GM12878 (cell line): ENCODE results near the gene CDC45. TPM values are rescaled to one million over a fixed set of nuclear protein-coding genes. Genes with fewer than 3 reads are reported as not detected.

ENCODE experiments used
- ATAC-seq: fragments of 200-7000 bp; cut with Tn5 transposase; 3 replicates; pipeline ENCODE4 v1.9.1; 2020; ENCODE audit warnings: mild to moderate bottlenecking, moderate library complexity
- BruUV-seq: library from RNA; stranded (reverse); fragments of 400-500 nt; replicated peaks from 2 replicates; lab custom pipeline; 2021; lab: Mats Ljungman, UMichigan
- CTCF ChIA-PET: fragments of 300-600 bp; sonication (Branson Sonifier 250); formaldehyde crosslinking; extraction: SDS; loops from one replicate; lab custom pipeline; 2021; ENCODE audit warnings: inconsistent platforms; lab: Yijun Ruan, JAX
- POLR2A ChIA-PET: fragments of 350-600 bp; formaldehyde crosslinking; extraction: SDS; loops from one replicate; lab custom pipeline; 2021; ENCODE audit warnings: inconsistent platforms; lab: Charles Lee
- RAD21 ChIA-PET: fragments of 300-600 bp; sonication (Branson Sonifier 250); formaldehyde crosslinking; loops from one replicate; lab custom pipeline; 2023; ENCODE audit warnings: antibody characterized with exemption; ENCODE audit not compliant: unreplicated experiment; lab: Charles Lee
- SMC1A ChIA-PET: fragments of 300-600 bp; sonication (Branson Sonifier 250); formaldehyde crosslinking; loops from one replicate; lab custom pipeline; 2023; ENCODE audit not compliant: unreplicated experiment, uncharacterized antibody; lab: Charles Lee
- DNase-seq: peaks from one replicate; pipeline ENCODE4 v3.0.0-alpha.2; 2011; ENCODE audit warnings: low read depth, low spot score
- FAIRE-seq: peaks from 3 replicates; lab custom pipeline; 2011; peaks lifted over from hg19 to GRCh38; lab: Jason Lieb, UNC
- H2AFZ ChIP-seq: 2 replicates; pipeline ENCODE4 v1.6.0; 2011; ENCODE audit warnings: low read depth, low read length, control low read depth; ENCODE audit not compliant: control insufficient read depth
- H3K27ac ChIP-seq: 2 replicates; pipeline ENCODE4 v1.5.1; 2011; ENCODE audit warnings: control low read depth; ENCODE audit not compliant: control insufficient read depth, insufficient read depth
- H3K27me3 ChIP-seq, 2 experiments: replicated peaks in 1 of 2; 2 replicates each; pipeline versions ENCODE4 v1.6.0 to v1.6.1; 2011; ENCODE audit warnings: low read length in 1 of 2; ENCODE audit not compliant: control insufficient read depth in 2 of 2, insufficient read depth in 2 of 2
- H3K36me3 ChIP-seq, 2 experiments: 2 replicates each; pipeline ENCODE4 v1.5.1; 2011; ENCODE audit warnings: low read length in 1 of 2; ENCODE audit not compliant: control insufficient read depth in 2 of 2, insufficient read depth in 2 of 2
- H3K4me1 ChIP-seq: 2 replicates; pipeline ENCODE4 v1.6.1; 2011; ENCODE audit warnings: mild to moderate bottlenecking, low read length, moderate library complexity, mixed read lengths; ENCODE audit not compliant: control insufficient read depth, insufficient read depth
- H3K4me2 ChIP-seq: 2 replicates; pipeline ENCODE4 v1.6.0; 2011; ENCODE audit warnings: control low read depth; ENCODE audit not compliant: control insufficient read depth, insufficient read depth
- H3K4me3 ChIP-seq: fragments of 200-600 bp; sonication (generic); 2 replicates; pipeline ENCODE4 v1.5.1; 2016
- H3K79me2 ChIP-seq: 2 replicates; pipeline ENCODE4 v1.6.0; 2011; ENCODE audit warnings: low read length; ENCODE audit not compliant: control insufficient read depth, insufficient read depth
- H3K9ac ChIP-seq: 2 replicates; pipeline ENCODE4 v1.8.0; 2011; ENCODE audit warnings: low read length, control low read depth, mixed read lengths; ENCODE audit not compliant: control insufficient read depth, insufficient read depth
- H3K9me3 ChIP-seq: replicated peaks from 3 replicates; pipeline ENCODE4 v1.5.1; 2011; ENCODE audit warnings: mild to moderate bottlenecking, low read length; ENCODE audit not compliant: control insufficient read depth, insufficient read depth
- H4K20me1 ChIP-seq: 2 replicates; pipeline ENCODE4 v1.6.0; 2011; ENCODE audit not compliant: control insufficient read depth, insufficient read depth
- ASH2L ChIP-seq: fragments of 300-600, 200-600 bp; sonication (generic); IDR thresholded peaks from 2 replicates; pipeline ENCODE4 v1.6.1; 2017; ENCODE audit warnings: low read depth, mild to moderate bottlenecking, borderline replicate concordance
- BHLHE40 ChIP-seq, 2 experiments: fragments of 450-650 bp in 1 of 2; IDR thresholded peaks; 2 replicates each; pipeline ENCODE4 v1.6.1; 2011 to 2017; ENCODE audit warnings: low read depth in 2 of 2, borderline replicate concordance in 1 of 2, improper control_type of control experiment in 1 of 2, low read length in 1 of 2, mild to moderate bottlenecking in 1 of 2
- CBX3 ChIP-seq: fragments of 200-600 bp; sonication (generic); IDR thresholded peaks from 2 replicates; pipeline ENCODE4 v1.6.1; 2016; ENCODE audit warnings: low read depth, borderline replicate concordance
- DPF2 ChIP-seq: fragments of 450-650 bp; IDR thresholded peaks from 2 replicates; pipeline ENCODE4 v1.6.1; 2017; ENCODE audit warnings: mild to moderate bottlenecking
- ETV6 ChIP-seq, 2 experiments: fragments of 450-650 bp in 1 of 2; IDR thresholded peaks in 1 of 2; conservative IDR thresholded peaks in 1 of 2; 2 replicates each; pipeline ENCODE4 v1.6.1; 2014; ENCODE audit warnings: antibody characterized with exemption in 1 of 2, borderline replicate concordance in 1 of 2, low read depth in 1 of 2, mild to moderate bottlenecking in 1 of 2, moderate library complexity in 1 of 2
- GABPA ChIP-seq: IDR thresholded peaks from 2 replicates; pipeline ENCODE4 v1.6.1; 2014; ENCODE audit warnings: antibody characterized with exemption, low read depth, mild to moderate bottlenecking, inconsistent platforms
- JUND ChIP-seq: IDR thresholded peaks from 2 replicates; pipeline ENCODE4 v1.6.1; 2012; ENCODE audit warnings: low read depth, mild to moderate bottlenecking, low read length, improper control_type of control experiment, moderate library complexity
- MAX ChIP-seq: IDR thresholded peaks from 2 replicates; pipeline ENCODE4 v1.6.1; 2012; ENCODE audit warnings: low read depth, low read length, improper control_type of control experiment
- MEF2A ChIP-seq: IDR thresholded peaks from 2 replicates; pipeline ENCODE4 v1.6.1; 2011; ENCODE audit warnings: low read depth, mild to moderate bottlenecking, low read length, moderate library complexity; ENCODE audit not compliant: insufficient read depth
- MEF2B ChIP-seq: fragments of 450-650 bp; IDR thresholded peaks from 2 replicates; pipeline ENCODE4 v1.6.1; 2018; ENCODE audit warnings: mild to moderate bottlenecking, moderate library complexity; ENCODE audit not compliant: partially characterized antibody, poor library complexity, severe bottlenecking
- NFXL1 ChIP-seq: fragments of 450-650 bp; IDR thresholded peaks from 2 replicates; pipeline ENCODE4 v1.6.1; 2017; ENCODE audit warnings: antibody characterized with exemption, mild to moderate bottlenecking, borderline replicate concordance
- NR2F1 ChIP-seq: fragments of 450-650 bp; conservative IDR thresholded peaks from 2 replicates; pipeline ENCODE4 v1.6.1; 2017; ENCODE audit warnings: mild to moderate bottlenecking
- STAT1 ChIP-seq: fragments of 450-650 bp; conservative IDR thresholded peaks from 2 replicates; pipeline ENCODE4 v1.6.1; 2014; ENCODE audit warnings: antibody characterized with exemption, mild to moderate bottlenecking
- TAF1 ChIP-seq: IDR thresholded peaks from 2 replicates; pipeline ENCODE4 v1.6.1; 2011; ENCODE audit warnings: mild to moderate bottlenecking, low read depth, low read length, borderline replicate concordance
- TCF12 ChIP-seq: IDR thresholded peaks from 2 replicates; pipeline ENCODE4 v1.6.1; 2011; ENCODE audit warnings: low read depth, mild to moderate bottlenecking, low read length
- TCF3 ChIP-seq: IDR thresholded peaks from 2 replicates; pipeline ENCODE4 v1.6.1; 2012; ENCODE audit warnings: low read depth, mild to moderate bottlenecking, low read length, borderline replicate concordance; ENCODE audit not compliant: insufficient read depth
- ZNF24 ChIP-seq: fragments of 450-650 bp; IDR thresholded peaks from 2 replicates; pipeline ENCODE4 v1.6.1; 2017; ENCODE audit warnings: antibody characterized with exemption, mild to moderate bottlenecking
- ZNF384 ChIP-seq: IDR thresholded peaks from 2 replicates; pipeline ENCODE4 v1.6.1; 2012; ENCODE audit warnings: low read depth, mild to moderate bottlenecking, low read length, improper control_type of control experiment, borderline replicate concordance
- WGBS: methylation state at CpG from one replicate; pipeline ENCODE4 v1.1.6; 2016; ENCODE audit warnings: low lambda C conversion rate; ENCODE audit not compliant: insufficient replicate concordance, insufficient coverage; ENCODE audit errors: missing lambda C conversion rate; 5-methylcytosine and 5-hydroxymethylcytosine counted together
- in situ Hi-C: fragments of 300-500 bp; cut with MboI; formaldehyde crosslinking; loops from 9 replicates; pipeline ENCODE4 v1.14.3; 2018; ENCODE audit warnings: mixed read lengths
- intact Hi-C: fragments of 100-400 bp; cut with micrococcal nuclease; formaldehyde crosslinking; loops from one replicate; pipeline ENCODE4 v1.14.2; 2022; ENCODE audit not compliant: unreplicated experiment
- polyA plus RNA-seq, 11 experiments: library from polyadenylated mRNA; depleted of rRNA in 4 of 11; unstranded in 6 of 11; stranded (reverse) in 5 of 11; fragments of >200 nt; fragmentation: Nextera tagmentation in 4 of 11; fragmentation: Illumina TruSeq in 1 of 11; extraction: Ambion mirVana in 4 of 11; extraction: Trizol in 1 of 11; gene quantifications; 1 replicate in 1 of 11; 2 replicates in 10 of 11; pipeline versions ENCODE4 v1.2.1 to v1.2.3, GENCODE V29; 2011 to 2016; ENCODE audit warnings: inconsistent platforms in 2 of 11, missing spikeins in 2 of 11, low read depth in 1 of 11
- total RNA-seq, 4 experiments: library from RNA; depleted of rRNA in 3 of 4; stranded (reverse); fragments of >200 nt in 3 of 4; fragmentation: Illumina TruSeq in 1 of 4; extraction: Trizol in 1 of 4; gene quantifications; 2 replicates each; pipeline versions ENCODE4 v1.2.1 to v1.2.3, GENCODE V29; 2013 to 2021
- TF ChIP-seq, protein P1 (sequence below): IDR thresholded peaks from 2 replicates; pipeline ENCODE4 v1.6.1; 2012; ENCODE audit warnings: low read length, inconsistent platforms

Gene CDC45
- total and polyA plus RNA-seq, 10 of the 15 experiments (the other 5 are each of a cell fraction or from before 2014, with no cell fraction given) = 40.8 to 88.5 (median 54.2) TPM

DNA sequence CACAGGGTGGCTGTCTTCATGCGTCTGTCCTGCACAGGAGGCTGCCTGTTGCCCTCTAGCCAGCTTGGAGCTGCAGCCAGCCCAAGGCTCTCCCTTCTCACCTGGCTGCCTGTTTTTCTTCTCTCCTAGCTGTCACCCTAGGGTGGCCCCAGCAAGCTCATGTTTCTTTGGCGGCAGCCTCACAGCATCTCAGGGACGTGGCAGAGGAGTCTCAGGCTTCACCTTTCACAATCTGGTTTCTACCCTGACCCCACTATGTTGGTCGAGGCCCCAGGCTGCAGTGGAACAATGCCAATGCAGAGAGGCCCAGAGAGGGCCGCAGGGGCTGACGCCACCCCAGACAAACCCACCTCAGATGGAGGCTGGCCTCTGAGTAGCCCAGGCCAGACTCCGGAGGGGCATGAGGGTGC lies 47.0 kb downstream of the CDC45 start:
- no peak for FAIRE-seq
- 35% methylated on average over 7 of the region's 7 CpGs for WGBS

GRCh38 chr22:19527321-19527721 lies 47.6 kb downstream of the CDC45 start:
- no peak overlapping the region for H3K9ac ChIP-seq
- in situ Hi-C loops (no loop called here), intact Hi-C loops (no loop called here)
- no TSS peak for BruUV-seq
- no peaks in the 10 kb centered on the region for H3K79me2 ChIP-seq
- ATAC-seq (no peak), DNase-seq (no peak), FAIRE-seq (no peak)
- no peak overlapping the region for H3K4me2 ChIP-seq
- H2AFZ ChIP-seq = no peak overlapping the region
- H3K36me3 ChIP-seq = no peaks in the 10 kb centered on the region
- H4K20me1 ChIP-seq = no peaks in the 10 kb centered on the region
- no peaks in the 10 kb centered on the region for H3K4me1 ChIP-seq
- 85% methylated on average over 5 of the region's 5 CpGs for WGBS
- RAD21 ChIA-PET = no interaction called here
- no peak overlapping the region for H3K4me3 ChIP-seq
- CTCF ChIA-PET = interaction anchor here (1.1 kb wide), 2 partner anchors 88 to 196 kb away, joined by 3 to 4 read pairs; partner anchors contain the start of gene GP1BB
- no peaks in the 10 kb centered on the region for H3K9me3 ChIP-seq
- POLR2A ChIA-PET = no interaction called here
- H3K27me3 ChIP-seq = peaks cover 0 to 2% of the 10 kb centered on the region in 2 experiments; a peak in 2 of 4 replicates
- no peak overlapping the region for H3K27ac ChIP-seq
- SMC1A ChIA-PET = no interaction called here
- TF ChIP-seq STAT1 (no peak), MEF2A (no peak), ZNF24 (no peak), BHLHE40 (IDR thresholded peaks at IDR 0.05; ENCODE audit: borderline replicate concordance in 1 of 2, low read depth in 2 of 2, low read length in 1 of 2) (no peak), ETV6 (conservative IDR thresholded peaks at IDR 0.05 in 1 of 2, IDR thresholded peaks at IDR 0.05 in 1 of 2; ENCODE audit: borderline replicate concordance in 1 of 2, low read depth in 1 of 2) (no peak), TCF12 (no peak), GABPA (no peak), ZNF384 (no peak)
- TF ChIP-seq, protein P1, sequence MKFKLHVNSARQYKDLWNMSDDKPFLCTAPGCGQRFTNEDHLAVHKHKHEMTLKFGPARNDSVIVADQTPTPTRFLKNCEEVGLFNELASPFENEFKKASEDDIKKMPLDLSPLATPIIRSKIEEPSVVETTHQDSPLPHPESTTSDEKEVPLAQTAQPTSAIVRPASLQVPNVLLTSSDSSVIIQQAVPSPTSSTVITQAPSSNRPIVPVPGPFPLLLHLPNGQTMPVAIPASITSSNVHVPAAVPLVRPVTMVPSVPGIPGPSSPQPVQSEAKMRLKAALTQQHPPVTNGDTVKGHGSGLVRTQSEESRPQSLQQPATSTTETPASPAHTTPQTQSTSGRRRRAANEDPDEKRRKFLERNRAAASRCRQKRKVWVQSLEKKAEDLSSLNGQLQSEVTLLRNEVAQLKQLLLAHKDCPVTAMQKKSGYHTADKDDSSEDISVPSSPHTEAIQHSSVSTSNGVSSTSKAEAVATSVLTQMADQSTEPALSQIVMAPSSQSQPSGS = no peak

More for the DNA sequence above, 47.0 kb downstream of the CDC45 start:
- in situ Hi-C loops (no loop called here), intact Hi-C loops (no loop called here)
- BruUV-seq = no TSS peak
- H3K9me3 ChIP-seq = no peaks in the 10 kb centered on the region
- no peak overlapping the region for H2AFZ ChIP-seq
- SMC1A ChIA-PET = no interaction called here
- H3K4me2 ChIP-seq = no peak overlapping the region
- no peaks in the 10 kb centered on the region for H3K4me1 ChIP-seq
- CTCF ChIA-PET = interaction anchor here (0.6 to 1.1 kb wide), 2 partner anchors 82 to 197 kb away, joined by 3 read pairs; partner anchors contain the start of gene GP1BB
- H3K36me3 ChIP-seq = no peaks in the 10 kb centered on the region
- RAD21 ChIA-PET = no interaction called here
- DNase-seq (no peak), ATAC-seq (no peak)
- H3K27me3 ChIP-seq = peaks cover 0 to 2% of the 10 kb centered on the region in 2 experiments; a peak in 2 of 4 replicates
- H3K27ac ChIP-seq = no peak overlapping the region
- no peak overlapping the region for H3K4me3 ChIP-seq
- no peak for TF ChIP-seq MAX
- no peak for TF ChIP-seq JUND
- no peak for TF ChIP-seq DPF2
- no peak for TF ChIP-seq ASH2L
- TF ChIP-seq TCF12 = no peak
- no peak for TF ChIP-seq TAF1
- no peak for TF ChIP-seq MEF2B
- TF ChIP-seq NFXL1 = no peak
- TF ChIP-seq CBX3 = no peak
- TF ChIP-seq TCF3 = no peak
- TF ChIP-seq NR2F1 = no peak
- TF ChIP-seq, all 136 proteins: peak for 0
- no peak overlapping the region for H3K9ac ChIP-seq
- no peaks in the 10 kb centered on the region for H4K20me1 ChIP-seq
- POLR2A ChIA-PET = no interaction called here
- H3K79me2 ChIP-seq = no peaks in the 10 kb centered on the region
